ENCODE data around the gene PAK3.

PAK3 gene

DNA sequence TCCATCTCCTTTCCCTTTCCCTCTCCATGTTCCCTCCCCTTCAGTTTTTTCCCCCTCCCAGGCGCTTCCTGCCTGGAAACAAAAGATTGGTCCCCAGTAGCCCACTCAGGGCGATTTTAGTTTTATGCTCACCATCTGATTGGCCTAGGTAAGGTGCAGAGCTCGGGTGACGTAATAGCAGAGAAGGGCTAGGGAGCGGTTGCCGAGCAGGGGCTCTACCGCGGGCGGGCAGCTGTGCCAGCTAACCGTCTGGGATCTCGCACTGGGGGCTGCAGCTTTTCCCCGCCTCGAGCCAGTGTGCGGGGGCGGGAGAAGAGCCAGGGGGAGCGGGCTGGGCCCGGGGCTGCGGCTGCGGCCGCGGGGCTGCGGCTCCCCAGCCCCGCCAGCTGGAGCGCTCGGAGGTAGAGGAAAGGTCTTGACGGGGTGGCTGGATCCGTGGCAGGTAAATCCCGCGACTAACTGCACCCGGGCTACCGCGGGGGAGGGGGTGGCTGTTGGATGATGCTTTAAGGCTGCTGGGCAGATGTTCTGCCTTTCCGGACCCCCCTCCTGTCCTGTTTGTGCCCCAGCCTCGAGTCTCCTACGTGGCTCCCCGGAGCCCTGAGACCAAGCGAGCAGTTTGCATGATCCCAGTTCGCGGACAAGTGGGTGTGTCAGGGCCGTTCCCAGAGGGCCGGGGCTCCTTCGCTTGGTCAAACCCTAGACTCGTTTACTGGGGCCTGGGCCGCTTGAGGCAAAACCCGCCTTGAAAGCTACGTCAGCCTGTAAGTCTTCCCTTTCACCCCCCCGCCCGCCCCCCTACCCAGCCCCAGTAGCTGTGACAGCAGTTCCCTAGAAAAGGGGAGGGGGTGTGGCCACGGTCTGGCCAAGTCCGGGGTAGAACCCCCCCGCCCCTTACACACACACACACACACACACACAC lies at the start of gene PAK3:
Gene PAK3, plus strand, starts transcription at position 218 of the 922 bp plus-strand sequence. CDS start 26,913 bp downstream, outside the sequence.
- peak; percentile 50 for DNase-seq

DNA sequence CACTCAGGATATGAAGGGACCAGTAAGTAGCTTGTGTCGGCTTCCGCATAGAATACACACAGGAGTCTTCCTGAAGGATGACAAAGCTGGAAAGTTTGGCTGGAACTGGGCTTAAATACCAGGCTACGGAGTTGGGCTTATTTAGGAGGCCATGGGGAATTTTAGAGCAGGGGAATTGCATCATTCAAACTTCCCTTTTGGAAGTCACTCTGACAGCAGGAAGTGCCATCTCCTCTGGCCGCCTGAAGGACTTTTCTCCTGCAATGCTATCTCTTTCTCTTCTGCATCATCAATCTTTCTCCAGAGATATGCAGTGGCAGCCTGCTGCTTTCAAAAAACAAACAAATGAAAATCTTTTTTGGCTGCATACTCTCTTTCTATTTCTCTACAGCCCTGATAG lies 48.4 kb upstream of the PAK3 start:
- DNase-seq, result no peak

DNA sequence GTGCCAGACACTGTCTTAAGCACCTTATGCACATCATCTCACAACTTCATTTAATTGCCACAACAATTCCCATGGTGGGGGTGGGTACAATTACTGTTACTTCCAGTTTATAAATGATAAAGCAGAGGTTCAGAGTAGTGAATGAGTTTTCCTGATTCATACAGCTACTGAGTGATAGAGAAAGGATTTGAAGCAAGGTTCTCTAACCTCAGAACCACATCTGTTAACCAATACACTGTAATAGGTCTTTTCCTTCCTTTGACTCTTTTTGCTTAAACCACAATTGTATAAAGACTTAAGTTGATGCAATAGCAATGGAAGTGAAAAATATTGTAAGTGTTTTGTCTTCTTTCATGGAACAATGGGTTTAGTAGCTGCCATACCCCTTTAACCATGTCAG lies 43.5 kb upstream of the PAK3 start:
- DNase-seq, result no peak

DNA sequence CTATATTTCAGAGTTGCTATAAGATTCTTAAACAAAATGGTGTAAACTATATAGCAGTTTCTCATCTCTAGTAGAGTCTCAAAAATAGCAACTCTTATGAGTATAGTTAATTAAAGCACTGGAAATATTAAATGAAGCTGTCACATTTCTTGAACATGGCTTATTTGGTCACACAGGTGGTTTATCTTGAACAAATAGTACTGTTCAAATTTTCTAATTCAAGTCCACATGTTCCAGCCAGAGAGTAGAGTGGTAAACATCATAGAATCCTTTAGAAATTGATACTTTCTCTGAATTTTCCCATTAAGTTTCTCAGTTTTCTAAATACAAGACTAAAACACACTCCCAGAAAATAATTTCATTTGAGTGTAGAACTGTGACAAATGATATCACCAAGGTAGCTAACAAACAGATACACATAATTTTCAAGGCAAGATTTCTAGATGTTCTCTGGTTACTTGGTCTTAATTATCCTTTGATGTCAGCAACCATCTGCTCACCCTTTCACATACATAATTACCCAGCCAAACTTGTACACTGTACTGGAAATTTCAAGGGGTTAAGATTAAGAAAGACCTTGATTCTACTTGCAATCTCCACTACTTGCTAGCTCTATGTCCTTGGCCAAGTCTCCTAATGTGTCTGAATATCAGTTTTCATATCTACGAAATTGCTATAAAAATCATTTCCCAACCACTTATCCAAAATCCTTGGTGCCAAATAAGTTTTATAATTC lies 24.3 kb upstream of the PAK3 start:
- no peak for DNase-seq

DNA sequence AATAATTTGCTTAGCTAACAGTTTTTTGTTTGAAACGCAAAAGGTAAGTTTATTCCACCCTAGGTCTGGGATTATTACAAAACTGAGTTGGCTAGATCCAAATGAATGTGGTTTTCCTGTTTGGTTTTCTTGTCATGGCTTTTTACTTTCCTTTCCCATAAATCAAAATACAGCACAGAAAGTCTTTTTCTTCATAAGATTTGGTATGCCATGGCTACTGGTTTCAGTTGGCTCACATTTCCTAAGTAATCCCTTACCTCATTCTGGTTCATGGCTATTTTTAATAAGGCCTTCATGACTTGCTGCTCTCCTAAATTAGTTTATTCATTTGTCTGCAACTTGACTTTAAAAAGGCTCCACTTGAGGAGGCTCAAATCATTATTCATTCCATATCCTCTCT lies 12.9 kb upstream of the PAK3 start:
- no peak for DNase-seq

DNA sequence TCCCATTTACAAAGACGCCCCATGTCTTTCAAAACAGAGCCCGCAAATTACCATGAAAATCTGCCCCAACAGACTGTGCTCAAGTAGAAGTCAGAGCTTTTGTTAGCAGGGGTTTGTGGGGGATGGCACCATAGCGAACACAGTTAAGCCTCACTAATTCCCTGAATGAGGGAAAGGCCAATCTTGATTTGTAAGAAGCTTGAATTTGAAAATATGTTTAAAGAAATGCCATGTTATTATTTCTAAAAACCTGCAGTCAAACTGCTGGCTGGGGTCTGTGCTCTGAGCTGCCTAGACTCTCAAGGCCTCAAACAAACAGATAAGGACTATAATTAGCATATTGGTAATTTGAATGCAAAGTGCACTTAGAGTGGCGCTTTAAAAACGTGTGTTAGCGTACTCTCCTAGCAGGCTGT lies 9.4 kb upstream of the PAK3 start:
- DNase-seq, result peak; percentile 75

DNA sequence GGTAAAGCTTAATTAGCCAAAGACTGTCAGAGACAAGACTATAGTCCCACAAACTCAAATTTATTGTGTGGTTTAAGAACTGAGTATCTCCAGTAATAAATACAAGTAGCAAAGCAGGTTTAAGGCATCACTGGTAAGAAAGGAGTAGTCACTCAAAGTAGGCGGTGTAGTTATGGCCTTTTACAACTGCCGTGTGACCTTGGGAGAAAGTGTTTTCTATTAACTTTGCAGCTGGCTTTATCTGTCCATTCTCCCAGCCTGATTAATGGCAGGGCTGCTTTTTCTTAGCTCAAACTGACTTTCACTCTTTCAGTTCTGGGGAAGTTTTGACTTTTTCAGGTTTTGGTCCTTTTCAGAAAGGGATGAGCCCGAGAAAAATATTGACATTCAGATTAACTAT lies 7.4 kb upstream of the PAK3 start:
- no peak for DNase-seq

DNA sequence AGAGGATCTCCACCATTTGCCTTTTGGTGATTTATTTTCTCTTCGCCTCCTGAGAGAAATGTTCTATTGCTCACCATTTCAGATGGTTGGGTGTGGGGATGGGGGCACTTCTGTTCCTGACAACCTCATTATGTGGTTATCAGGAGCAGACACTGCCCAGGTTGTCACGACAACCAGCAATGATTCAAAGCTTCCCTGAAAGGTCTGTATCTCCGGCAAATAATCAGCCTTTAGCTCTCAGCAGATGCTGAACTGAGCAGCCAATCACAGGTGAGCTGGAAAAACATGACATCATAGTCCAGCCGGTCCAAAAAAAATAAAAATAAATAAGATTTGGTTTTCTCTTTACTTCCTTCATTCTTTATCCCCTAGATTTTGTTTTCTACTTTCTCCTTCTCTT lies 5.5 kb upstream of the PAK3 start:
- DNase-seq, result no peak

DNA sequence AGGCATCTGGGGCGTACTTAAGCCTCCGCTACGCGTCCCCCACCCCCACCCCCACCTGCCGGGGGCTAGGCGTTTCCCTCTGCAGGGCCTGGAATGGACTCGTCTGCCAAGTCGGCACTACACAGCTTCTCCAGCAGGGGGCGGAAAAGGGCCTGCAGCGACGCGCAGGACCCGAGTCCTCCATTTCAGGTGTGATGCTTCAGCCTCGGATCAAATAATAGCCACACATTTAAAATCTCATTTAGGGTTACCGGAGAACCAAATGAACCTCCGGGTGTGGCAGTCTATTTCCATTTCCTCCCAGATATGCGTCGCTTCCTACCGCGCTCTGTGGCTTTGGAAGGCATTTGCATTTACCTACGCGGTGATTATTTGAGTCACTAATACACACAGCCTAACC lies 2.9 kb downstream of the PAK3 start:
- DNase-seq, result no peak

DNA sequence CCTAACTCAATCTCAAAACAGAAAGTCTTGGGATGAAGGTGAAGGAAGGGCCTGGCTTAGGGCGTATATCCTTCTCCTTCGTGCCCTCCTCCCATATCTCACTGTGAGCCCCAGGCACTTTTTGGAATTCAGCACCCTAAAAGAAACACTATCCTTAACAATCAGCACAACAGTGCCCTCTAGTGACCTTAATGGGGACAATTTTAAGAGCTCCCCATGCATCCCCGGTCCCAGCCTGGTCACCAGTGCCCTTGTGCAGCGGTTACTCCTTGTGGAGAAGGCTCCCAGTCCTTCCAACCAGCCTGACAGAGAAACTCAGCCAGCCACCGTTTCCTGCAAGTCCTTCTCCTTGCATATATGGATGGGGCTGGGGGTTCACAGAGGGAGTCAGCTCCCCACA lies 4.2 kb downstream of the PAK3 start:
- DNase-seq, result no peak

DNA sequence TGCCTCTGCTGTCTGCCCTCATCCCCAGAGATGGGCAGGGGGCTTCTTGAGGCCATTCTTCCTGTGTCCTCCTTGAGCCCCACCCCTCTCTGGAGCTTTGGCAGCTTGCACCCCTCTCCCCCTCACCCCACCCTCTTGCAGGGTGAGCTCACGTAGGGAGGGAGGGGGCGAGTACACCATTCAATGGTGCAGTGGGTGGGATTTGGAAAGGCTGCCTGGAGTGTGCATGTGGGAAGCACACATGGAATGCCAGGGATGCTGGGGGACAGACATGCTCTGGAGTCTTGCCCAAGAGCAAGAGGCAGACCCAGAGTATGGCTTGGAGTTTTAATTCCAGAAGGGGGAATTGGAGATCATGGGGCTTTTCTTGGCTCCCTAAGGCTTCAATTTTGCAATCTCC lies 5.6 kb downstream of the PAK3 start:
- DNase-seq, result no peak

DNA sequence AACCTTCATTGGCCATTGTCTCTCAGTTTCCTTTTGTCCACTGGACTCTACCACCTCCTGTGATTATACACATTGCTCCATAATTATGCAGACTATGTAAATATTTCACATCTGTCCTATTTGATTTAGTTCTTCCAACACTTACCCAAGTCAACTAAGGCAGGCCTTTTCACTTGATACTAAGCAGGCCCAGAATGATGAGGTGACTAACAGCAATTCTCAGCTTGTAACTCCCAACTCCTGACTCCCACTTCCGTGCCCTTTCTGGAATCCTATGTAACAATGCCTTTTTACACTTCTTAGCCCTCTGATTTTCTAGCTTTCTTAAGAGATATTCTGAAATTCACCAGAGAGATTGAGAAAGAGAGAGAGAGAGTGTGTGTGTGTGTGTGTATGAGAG lies 6.6 kb downstream of the PAK3 start:
- no peak for DNase-seq

DNA sequence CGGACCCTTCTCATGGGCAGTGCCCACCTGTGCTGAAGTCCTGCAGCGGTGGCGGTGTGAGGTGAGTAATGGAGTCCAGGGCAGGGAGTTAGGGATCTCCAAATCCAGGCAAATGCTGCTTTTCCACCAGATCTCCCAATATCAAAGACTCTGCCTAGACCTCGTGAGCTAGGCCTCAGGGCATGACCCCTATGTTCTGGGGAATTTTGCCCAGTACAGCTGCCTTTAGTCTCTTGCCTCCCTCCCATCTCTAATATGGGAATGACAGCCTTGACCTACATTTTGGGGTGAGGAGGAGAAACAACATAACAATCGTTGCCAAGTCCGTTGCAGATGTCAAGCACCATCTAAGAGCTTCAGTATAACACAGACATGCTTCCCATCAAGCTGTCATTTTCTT lies 7.3 kb downstream of the PAK3 start:
- DNase-seq, result no peak

DNA sequence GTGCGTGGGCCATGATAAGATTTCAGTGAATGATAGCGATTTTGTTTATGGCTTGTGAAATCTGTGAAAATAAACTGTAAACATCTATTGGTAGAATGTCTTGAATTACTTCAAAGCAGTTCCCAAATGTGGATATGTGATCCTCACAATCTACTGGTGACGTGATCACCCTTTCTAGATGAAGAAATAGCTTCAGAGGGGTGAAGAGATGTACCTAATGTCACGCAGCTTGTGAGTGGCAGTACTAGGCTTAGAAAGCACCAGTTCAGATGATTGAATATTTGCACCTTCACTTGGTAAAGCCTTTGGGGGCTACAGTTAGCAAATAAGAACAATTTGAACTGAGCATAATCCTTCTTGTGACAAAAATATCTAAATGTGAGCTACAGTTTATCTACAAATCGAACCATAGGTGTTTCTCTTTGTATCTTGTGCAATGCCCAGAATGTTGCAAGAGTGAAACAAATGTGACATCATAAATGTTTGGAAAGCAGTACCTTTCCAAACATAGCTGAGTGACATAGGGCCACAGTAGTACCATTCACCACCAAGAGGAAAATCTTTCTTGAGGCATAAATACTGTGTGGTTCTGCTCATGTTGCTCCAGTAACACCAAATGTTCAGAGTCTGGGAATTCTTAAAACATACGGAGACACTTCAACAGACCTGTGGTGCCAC lies 14.2 kb downstream of the PAK3 start:
- no peak for DNase-seq

DNA sequence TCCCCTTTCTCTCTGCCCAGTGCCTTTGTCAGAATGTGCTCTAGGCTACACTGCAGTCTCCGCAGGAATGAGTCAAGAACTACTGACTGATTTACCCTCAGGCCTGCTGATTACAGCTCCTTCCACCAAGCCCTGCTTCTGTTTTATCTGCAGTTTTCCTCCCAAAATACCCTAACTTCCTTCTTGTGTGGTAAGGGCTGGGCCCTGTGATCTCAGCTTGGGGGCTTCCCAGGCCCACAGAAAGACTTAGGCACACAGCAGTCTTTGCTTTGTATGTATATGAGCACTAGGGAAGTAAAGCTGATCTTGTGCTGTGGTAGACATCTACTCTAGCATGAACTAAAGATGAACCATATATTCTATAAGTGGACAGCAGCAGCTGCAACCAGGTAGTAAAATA lies 18.8 kb downstream of the PAK3 start:
- no peak for DNase-seq

DNA sequence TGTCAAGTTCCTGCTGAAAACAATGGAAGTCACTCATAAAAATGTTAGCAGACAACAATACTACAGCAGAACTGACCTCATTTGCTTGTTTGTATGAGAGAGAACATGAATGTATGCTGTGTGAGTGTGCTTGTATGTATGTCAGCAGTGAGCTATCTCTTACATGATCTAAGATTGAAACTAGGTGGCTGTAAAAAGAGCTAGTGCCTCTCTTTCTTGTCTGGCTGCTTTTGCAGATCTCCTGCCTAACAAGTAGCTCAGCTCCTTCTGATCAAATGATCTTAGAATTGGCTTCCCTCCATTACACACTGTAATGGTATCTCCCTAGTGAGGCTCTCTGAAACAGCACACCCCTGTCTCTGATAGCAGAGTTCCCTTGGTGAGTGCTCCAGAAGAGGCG lies 20.7 kb downstream of the PAK3 start:
- DNase-seq, result no peak

DNA sequence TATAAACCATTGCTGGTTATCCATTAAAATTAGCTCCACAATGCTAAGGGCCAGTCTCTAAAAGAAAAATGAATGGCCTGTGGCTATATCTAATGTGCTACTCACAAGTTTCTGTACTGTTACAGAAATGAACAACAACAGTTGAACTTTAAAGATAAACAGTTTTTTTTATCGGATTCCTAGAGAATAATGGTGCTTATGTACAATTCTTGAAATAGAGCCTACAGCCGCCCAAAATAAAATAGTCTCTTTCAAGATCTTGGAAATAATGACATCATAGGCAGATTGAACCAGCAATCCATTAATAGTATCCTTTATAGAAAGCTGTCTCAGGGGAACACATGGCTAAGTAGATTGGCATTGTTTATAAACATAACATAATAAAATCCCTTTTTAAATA lies 23.4 kb downstream of the PAK3 start:
- DNase-seq, result no peak

DNA sequence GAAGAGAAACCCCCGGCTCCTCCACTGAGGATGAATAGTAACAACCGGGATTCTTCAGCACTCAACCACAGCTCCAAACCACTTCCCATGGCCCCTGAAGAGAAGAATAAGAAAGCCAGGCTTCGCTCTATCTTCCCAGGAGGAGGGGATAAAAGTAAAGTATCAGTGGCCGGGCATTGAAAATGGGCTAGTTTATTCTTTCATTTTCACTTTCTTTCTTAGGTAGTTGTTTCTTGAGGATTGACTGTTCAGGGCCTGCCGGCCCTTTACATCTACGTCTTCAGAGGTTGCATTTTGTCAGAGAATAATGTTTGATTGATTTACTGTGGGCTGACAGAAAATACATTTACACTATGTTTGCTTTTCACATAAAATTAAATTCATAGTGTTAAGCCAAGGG lies 27.1 kb downstream of the PAK3 start:
- DNase-seq, result no peak

DNA sequence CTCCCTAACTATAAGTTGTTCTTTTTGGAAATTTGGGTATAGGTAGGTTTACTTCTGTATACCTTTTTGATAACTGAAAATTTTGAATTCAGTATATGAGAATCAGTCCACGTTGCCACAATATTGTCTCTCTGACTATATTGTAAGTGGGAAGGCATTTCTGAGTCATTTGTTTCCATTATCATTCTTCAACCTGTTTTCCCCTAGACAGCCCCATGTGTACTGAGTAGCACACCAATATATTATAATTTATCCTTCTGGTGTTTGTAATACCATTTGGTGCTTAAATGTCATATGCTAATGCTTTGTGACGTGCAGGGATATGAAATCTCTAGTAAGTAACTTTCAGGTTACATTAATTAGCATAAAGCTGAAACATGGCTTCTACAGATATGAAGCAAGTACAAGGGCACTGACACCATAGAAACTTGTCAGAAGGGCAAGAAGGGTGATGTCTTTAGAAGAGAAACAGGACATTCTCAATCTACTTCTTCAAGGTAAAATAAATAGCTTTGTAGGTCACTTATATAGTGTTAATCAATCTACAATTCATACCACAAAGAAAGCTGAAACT lies 27.7 kb downstream of the PAK3 start:
- no peak for DNase-seq

DNA sequence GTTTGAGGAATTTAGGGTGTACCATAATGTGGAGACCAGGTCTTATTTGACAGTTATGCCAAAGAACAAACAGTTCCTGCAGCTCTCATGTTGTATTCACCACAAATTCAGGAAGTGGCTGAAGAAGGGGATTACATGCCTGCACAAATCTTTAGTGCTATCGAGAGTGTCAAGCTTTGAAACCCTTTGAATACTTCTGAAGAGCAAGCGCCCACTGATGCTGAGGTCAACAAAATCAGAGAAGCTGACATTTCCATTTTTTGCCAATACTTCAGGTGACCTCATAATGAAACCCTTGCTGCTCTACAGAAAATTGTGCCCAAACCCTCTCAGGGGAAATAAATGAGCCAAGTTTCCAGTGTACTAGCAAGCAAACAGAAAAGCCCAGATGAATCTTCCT lies 28.4 kb downstream of the PAK3 start:
- no peak for DNase-seq

DNA sequence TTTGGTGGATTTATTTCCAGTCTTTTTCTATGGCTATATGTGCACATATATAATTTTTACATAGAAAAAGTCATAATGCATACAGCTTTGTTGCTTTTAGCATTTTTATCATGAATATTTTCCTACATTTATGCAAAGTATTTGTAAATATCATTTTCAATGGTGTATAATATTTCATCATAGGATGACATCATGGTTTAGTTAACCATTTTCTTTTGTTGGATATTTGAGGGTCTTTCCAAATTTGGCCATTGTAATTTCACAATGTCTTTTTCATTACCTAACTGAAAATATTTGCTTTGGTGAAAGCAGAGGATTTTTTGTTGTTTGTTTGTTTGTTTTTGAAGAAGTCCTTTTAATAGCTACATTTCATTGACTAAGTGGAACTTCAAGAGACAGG lies 31.0 kb downstream of the PAK3 start:
- DNase-seq, result no peak

DNA sequence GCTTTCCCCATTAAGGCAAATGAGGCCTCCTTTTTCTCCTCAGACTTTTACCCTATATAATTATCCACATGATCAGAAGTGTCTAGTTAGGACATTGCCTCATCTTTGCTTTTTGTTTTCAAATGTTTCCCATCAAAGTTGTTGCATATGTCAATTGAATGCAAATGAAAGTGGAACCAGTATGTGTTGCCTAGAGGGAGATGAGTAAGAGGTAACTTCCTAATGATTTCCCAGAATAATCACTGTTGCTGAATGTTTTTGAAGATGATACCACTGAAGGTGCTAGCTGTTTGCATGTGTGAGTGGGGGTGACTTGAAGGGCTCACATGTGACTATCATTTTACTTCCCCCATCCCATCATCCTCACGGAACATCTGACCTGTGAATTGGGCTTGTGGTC lies 33.9 kb downstream of the PAK3 start:
- DNase-seq, result no peak

DNA sequence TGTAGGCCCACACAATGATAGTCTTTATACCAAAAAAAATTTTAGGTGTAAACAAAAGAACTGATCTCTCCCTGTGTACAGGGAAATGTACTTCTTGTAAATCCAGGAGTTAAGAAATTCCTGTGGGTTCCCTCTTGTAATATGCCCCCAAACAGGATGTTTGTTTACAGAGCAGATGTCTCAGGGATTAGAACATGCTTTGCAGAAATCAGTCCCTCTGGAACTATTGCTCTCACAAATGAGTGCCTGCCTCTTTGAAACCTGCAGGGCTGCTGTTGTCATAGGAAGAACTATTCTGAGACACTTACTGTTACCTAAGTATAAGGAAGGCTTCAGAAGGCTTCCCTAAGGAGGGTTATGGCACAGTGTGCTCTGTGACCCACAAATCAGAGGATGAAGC lies 35.6 kb downstream of the PAK3 start:
- DNase-seq, result no peak
